HFFc6 (cell line): ENCODE data around the gene VWDE. TPM values are rescaled to one million over a fixed set of nuclear protein-coding genes. Genes with fewer than 3 reads are reported as not detected.

Experiments
- DNase-seq: peaks from one replicate; pipeline ENCODE4 v3.0.0-alpha.2; 2018
- H3K27ac Mint-ChIP-seq: 2 replicates; pipeline ENCODE4 v1.8.0; 2020; ENCODE audit warnings: mild to moderate bottlenecking, mixed read lengths
- H3K27me3 Mint-ChIP-seq: 2 replicates; pipeline ENCODE4 v1.8.0; 2021; ENCODE audit warnings: mild to moderate bottlenecking, moderate library complexity, mixed read lengths; ENCODE audit not compliant: insufficient read depth
- H3K36me3 Mint-ChIP-seq: 2 replicates; pipeline ENCODE4 v1.8.0; 2021; ENCODE audit warnings: low read depth, mixed read lengths
- H3K4me1 Mint-ChIP-seq: 2 replicates; pipeline ENCODE4 v1.8.0; 2020; ENCODE audit warnings: low read depth, mixed read lengths
- H3K4me3 Mint-ChIP-seq: 2 replicates; pipeline ENCODE4 v1.8.0; 2020; ENCODE audit warnings: mild to moderate bottlenecking, moderate library complexity, mixed read lengths
- H3K9me3 Mint-ChIP-seq: 2 replicates; pipeline ENCODE4 v1.8.0; 2020; ENCODE audit warnings: mild to moderate bottlenecking, mixed read lengths
- CTCF ChIP-seq: fragments of 200-600 bp; sonication (generic); IDR thresholded peaks from 2 replicates; pipeline ENCODE4 v1.5.0; 2021; ENCODE audit warnings: antibody characterized with exemption, mild to moderate bottlenecking
- total RNA-seq, 6 experiments: library from RNA; stranded (reverse); fragmentation: NEBNext Ultra II Directional; extraction: Animal tissue kit (Norgen Biotek cat#: 25700); gene quantifications; 2 replicates in 1 of 6; 3 replicates in 5 of 6; pipeline ENCODE4 v1.2.3, GENCODE V29; 2021

Gene VWDE
- total RNA-seq, 6 experiments from 2014 or later = not detected

GRCh38 chr7:12383377-12383776 is 20.3 kb downstream of the VWDE start:
- H3K27ac Mint-ChIP-seq = no peak overlapping the region
- no peaks in the 10 kb centered on the region for H3K27me3 Mint-ChIP-seq
- TF ChIP-seq CTCF = no peak
- H3K9me3 Mint-ChIP-seq = peaks cover 14% of the 10 kb centered on the region
- DNase-seq = no peak
- H3K36me3 Mint-ChIP-seq = no peaks in the 10 kb centered on the region
- H3K4me1 Mint-ChIP-seq = no peaks in the 10 kb centered on the region
- H3K4me3 Mint-ChIP-seq = no peak overlapping the region

- DNase-seq = no peak
- Mint-ChIP-seq H3K4me1 (no peaks in the 10 kb centered on the region), H3K27me3 (no peaks in the 10 kb centered on the region), H3K36me3 (no peaks in the 10 kb centered on the region), H3K9me3 (peaks cover 12% of the 10 kb centered on the region; the same call in 1 of the 2 replicates), H3K27ac (no peak overlapping the region), H3K4me3 (no peak overlapping the region)
- TF ChIP-seq CTCF = no peak
These were observed 25.3 kb downstream of the VWDE start for GRCh38 chr7:12378389-12378788.

GRCh38 chr7:12377406-12377805 is 26.3 kb downstream of the VWDE start:
- H3K9me3 Mint-ChIP-seq = peaks cover 12% of the 10 kb centered on the region; the same call in 1 of the 2 replicates

GRCh38 chr7:12373580-12374263 is 29.9 kb downstream of the VWDE start:
- TF ChIP-seq CTCF = no peak
- DNase-seq = no peak
- no peak overlapping the region for H3K4me3 Mint-ChIP-seq

More at GRCh38 chr7:12377406-12377805, 26.3 kb downstream of the VWDE start:
- Mint-ChIP-seq H3K4me1 (no peaks in the 10 kb centered on the region), H3K27ac (no peak overlapping the region), H3K27me3 (no peaks in the 10 kb centered on the region), H3K4me3 (no peak overlapping the region), H3K36me3 (no peaks in the 10 kb centered on the region)
- no peak for TF ChIP-seq CTCF
- no peak for DNase-seq

GRCh38 chr7:12370249-12370648 is 33.4 kb downstream of the VWDE start:
- DNase-seq = no peak
- H3K9me3 Mint-ChIP-seq = peaks cover 15% of the 10 kb centered on the region

More at GRCh38 chr7:12373580-12374263, 29.9 kb downstream of the VWDE start:
- Mint-ChIP-seq H3K27ac (no peak overlapping the region), H3K9me3 (peaks cover 13% of the 10 kb centered on the region), H3K4me1 (no peaks in the 10 kb centered on the region), H3K36me3 (no peaks in the 10 kb centered on the region), H3K27me3 (no peaks in the 10 kb centered on the region)

More at GRCh38 chr7:12370249-12370648, 33.4 kb downstream of the VWDE start:
- Mint-ChIP-seq H3K36me3 (no peaks in the 10 kb centered on the region), H3K27me3 (peaks cover 1% of the 10 kb centered on the region; the same call in 1 of the 2 replicates), H3K4me3 (no peak overlapping the region), H3K4me1 (no peaks in the 10 kb centered on the region), H3K27ac (no peak overlapping the region)
- no peak for TF ChIP-seq CTCF
